ENCODE data around the gene GABARAPL1.

GRCh38 chr12:10171973-10172728 lies 40.5 kb upstream of the GABARAPL1 start, which contains the start of gene OLR1:
- no peak for TF ChIP-seq TAF1 (IDR thresholded peaks at IDR 0.05; ENCODE audit: low read depth)
- TF ChIP-seq RAD21 (IDR thresholded peaks at IDR 0.05; ENCODE audit: low read depth) = no peak
- no peak for TF ChIP-seq MAX (IDR thresholded peaks at IDR 0.05)
- no peak for TF ChIP-seq REST (IDR thresholded peaks at IDR 0.05; ENCODE audit: low read depth)
- TF ChIP-seq EP300 (IDR thresholded peaks at IDR 0.05; ENCODE audit: borderline replicate concordance) = no peak
- TF ChIP-seq YY1 (IDR thresholded peaks at IDR 0.05; ENCODE audit: low read depth) = no peak
- TF ChIP-seq CREB1 (IDR thresholded peaks at IDR 0.05; ENCODE audit: low read depth) = no peak
- TF ChIP-seq EGR1 (IDR thresholded peaks at IDR 0.05) = no peak
- TF ChIP-seq USF1 (IDR thresholded peaks at IDR 0.05) = no peak
- no peak for TF ChIP-seq CEBPB (IDR thresholded peaks at IDR 0.05)
